Ascending aorta (tissue), 2 donors: ENCODE data around the gene P3H4. TPM values are rescaled to one million over a fixed set of nuclear protein-coding genes. Genes with fewer than 3 reads are reported as not detected.

Experiments
- DNase-seq, 2 donors: peaks; one replicate each; pipeline ENCODE4 v3.0.0-alpha.2; 2019; ENCODE audit warnings: low spot score in 2 of 2
- H3K27ac ChIP-seq, 2 donors: fragments of 200-600 bp; sonication (generic); one replicate each; pipeline ENCODE4 v1.5.1; 2016 to 2017; ENCODE audit warnings: mild to moderate bottlenecking in 1 of 2
- H3K27me3 ChIP-seq: fragments of 200-600 bp; sonication (generic); one replicate; pipeline ENCODE4 v1.5.1; 2017
- H3K36me3 ChIP-seq, 2 donors: fragments of 200-600 bp; sonication (generic); one replicate each; pipeline ENCODE4 v1.5.1; 2016
- H3K4me1 ChIP-seq, 2 donors: fragments of 200-600 bp; sonication (generic); one replicate each; pipeline ENCODE4 v1.5.1; 2016 to 2017; ENCODE audit warnings: mild to moderate bottlenecking in 1 of 2
- H3K4me3 ChIP-seq, 2 donors: fragments of 200-600 bp; sonication (generic); one replicate each; pipeline ENCODE4 v1.5.1; 2016 to 2017; ENCODE audit warnings: mild to moderate bottlenecking in 1 of 2
- H3K9me3 ChIP-seq, 2 donors: fragments of 200-600 bp; sonication (generic); one replicate each; pipeline ENCODE4 v1.5.1; 2016
- intact Hi-C: fragments of 100-400 bp; cut with DNase I; formaldehyde crosslinking; loops from one replicate; pipeline ENCODE4 v1.15.1; 2023
- total RNA-seq: library from RNA; depleted of rRNA; stranded (reverse); fragments of >200 nt; gene quantifications from one replicate; pipeline ENCODE4 v1.1.0, GENCODE V29; 2016
- TF ChIP-seq, protein P1 (sequence below), 3 experiments: fragments of 200-600 bp in 2 of 3; fragments of 450-650 bp in 1 of 3; sonication (generic) in 2 of 3; IDR thresholded peaks; one replicate each; pipeline ENCODE4 v1.5.1; 2016 to 2019; ENCODE audit warnings: antibody characterized with exemption in 3 of 3, mild to moderate bottlenecking in 1 of 3, moderate library complexity in 1 of 3

P3H4 gene
- total RNA-seq, 1 donor from 2014 or later, result 61.4 TPM

DNA sequence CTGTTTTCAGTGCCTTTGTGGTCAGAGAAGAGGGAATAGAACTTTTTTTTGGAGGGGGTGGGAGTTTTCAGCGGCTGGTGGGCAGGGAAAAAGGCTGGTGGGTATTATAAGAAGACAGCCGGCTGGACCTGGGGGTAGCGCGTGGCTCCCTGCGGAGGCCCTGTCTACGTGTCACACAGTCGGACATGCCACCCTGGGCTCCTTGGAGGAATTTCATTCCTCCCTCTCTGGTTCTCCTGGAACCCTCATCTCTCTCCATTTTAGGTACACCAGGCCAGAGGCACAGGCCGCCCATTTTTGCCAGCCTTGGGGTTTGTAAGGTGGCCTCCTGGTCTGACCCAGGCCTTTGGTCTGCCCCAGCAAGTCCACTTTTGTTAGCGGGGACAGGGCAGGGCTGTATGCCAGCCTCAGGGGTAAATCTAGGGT, 2.0 kb upstream of the P3H4 start:
- DNase-seq, result no peak
- Histone ChIP-seq H3K4me3 (peak overlapping the region; percentile 81 to 89), H3K36me3 (peaks cover 0 to 7% of the 10 kb centered on the region in 2 donors), H3K27me3 (no peaks in the 10 kb centered on the region), H3K4me1 (peaks cover 10 to 20% of the 10 kb centered on the region in 2 donors), H3K27ac (peak overlapping the region; percentile 77 to 87), H3K9me3 (no peaks in the 10 kb centered on the region)
- TF ChIP-seq, protein P1, sequence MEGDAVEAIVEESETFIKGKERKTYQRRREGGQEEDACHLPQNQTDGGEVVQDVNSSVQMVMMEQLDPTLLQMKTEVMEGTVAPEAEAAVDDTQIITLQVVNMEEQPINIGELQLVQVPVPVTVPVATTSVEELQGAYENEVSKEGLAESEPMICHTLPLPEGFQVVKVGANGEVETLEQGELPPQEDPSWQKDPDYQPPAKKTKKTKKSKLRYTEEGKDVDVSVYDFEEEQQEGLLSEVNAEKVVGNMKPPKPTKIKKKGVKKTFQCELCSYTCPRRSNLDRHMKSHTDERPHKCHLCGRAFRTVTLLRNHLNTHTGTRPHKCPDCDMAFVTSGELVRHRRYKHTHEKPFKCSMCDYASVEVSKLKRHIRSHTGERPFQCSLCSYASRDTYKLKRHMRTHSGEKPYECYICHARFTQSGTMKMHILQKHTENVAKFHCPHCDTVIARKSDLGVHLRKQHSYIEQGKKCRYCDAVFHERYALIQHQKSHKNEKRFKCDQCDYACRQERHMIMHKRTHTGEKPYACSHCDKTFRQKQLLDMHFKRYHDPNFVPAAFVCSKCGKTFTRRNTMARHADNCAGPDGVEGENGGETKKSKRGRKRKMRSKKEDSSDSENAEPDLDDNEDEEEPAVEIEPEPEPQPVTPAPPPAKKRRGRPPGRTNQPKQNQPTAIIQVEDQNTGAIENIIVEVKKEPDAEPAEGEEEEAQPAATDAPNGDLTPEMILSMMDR (IDR thresholded peaks at IDR 0.05), result no peak
- intact Hi-C loops, result loop anchor here (2.0 kb wide), 1 partner anchor 51 kb away; the partner anchor contains the start of gene KLHL11

DNA sequence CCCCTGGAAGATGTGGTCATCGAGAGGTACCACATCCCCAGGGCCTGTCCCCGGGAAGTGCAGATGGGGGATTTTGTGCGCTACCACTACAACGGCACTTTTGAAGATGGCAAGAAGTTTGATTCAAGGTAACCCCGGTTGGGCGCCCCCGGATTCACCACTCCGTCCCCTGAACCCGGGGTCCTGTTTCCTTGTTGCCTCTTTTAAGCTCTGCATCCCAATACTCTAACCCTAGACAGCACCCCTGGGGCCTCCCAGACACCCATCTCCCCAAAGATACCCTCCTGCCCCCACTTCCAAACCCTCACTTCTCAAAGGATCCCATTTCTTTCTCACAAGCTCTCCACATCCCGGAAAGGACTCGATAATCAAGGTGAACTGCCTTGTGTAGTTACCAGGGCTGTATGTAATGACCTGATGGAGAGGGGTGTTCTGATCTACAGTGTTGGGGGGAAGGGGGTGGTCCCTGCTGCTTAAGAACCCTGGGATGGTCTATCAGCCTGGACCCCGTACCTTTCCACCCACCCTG, 1.5 kb upstream of the P3H4 start:
- no peaks in the 10 kb centered on the region for H3K27me3 ChIP-seq
- H3K36me3 ChIP-seq, result peaks cover 0 to 5% of the 10 kb centered on the region in 2 donors
- H3K4me3 ChIP-seq, result peak overlapping the region; percentile 81 to 89
- peak overlapping the region; percentile 77 to 87 for H3K27ac ChIP-seq
- peaks cover 10 to 20% of the 10 kb centered on the region in 2 donors for H3K4me1 ChIP-seq
- intact Hi-C loops, result loop anchor here (2.0 kb wide), 1 partner anchor 52 kb away; the partner anchor contains the start of gene KLHL11
- H3K9me3 ChIP-seq, result no peaks in the 10 kb centered on the region
- no peak for DNase-seq
- TF ChIP-seq, protein P1 (IDR thresholded peaks at IDR 0.05), result no peak

DNA sequence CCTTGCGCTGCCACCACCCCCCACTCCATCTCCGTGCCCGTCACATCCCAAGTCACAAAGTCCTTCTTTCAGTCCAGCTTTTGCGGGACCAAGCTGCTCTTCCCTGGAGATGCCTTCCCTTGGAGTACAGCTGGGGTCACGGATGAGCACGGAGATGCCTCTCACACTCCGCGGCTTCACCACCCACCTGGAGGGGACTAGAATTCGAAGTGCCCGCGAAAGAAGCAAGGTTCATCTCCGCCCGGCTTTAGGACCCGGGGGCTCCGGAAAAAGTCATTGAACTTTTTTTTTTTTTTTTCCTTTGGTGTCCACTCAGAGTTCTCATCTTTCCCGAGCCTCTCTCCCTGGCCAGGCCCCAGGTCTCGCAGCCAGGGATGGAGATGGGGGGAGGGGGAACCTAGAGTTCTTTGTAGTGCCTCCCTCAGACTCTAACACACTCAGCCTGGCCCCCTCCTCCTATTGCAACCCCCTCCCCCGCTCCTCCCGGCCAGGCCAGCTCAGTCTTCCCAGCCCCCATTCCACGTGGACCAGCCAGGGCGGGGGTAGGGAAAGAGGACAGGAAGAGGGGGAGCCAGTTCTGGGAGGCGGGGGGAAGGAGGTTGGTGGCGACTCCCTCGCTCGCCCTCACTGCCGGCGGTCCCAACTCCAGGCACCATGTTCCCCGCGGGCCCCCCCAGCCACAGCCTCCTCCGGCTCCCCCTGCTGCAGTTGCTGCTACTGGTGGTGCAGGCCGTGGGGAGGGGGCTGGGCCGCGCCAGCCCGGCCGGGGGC, 817 bp upstream of the P3H4 start, which contains the start of gene FKBP10:
Gene FKBP10 (plus strand): TSS at position 624 of the 771 bp plus-strand sequence. CDS start 31 bp downstream, at position 655.
- intact Hi-C loops, result loop anchor here (1.0 to 2.0 kb wide), 2 partner anchors 52 to 107 kb away; partner anchors contain the start of gene KLHL11
- Histone ChIP-seq H3K27me3 (no peaks in the 10 kb centered on the region), H3K36me3 (peaks cover 0 to 3% of the 10 kb centered on the region in 2 donors), H3K4me1 (peaks cover 10 to 20% of the 10 kb centered on the region in 2 donors), H3K4me3 (peak within 1 kb of the TSS; percentile 81 to 89), H3K27ac (peak within 1 kb of the TSS; percentile 77 to 87), H3K9me3 (no peaks in the 10 kb centered on the region)
- TF ChIP-seq, protein P1 (IDR thresholded peaks at IDR 0.05), result no peak
- peak in 1 of 2 donors; percentile 84 for DNase-seq

DNA sequence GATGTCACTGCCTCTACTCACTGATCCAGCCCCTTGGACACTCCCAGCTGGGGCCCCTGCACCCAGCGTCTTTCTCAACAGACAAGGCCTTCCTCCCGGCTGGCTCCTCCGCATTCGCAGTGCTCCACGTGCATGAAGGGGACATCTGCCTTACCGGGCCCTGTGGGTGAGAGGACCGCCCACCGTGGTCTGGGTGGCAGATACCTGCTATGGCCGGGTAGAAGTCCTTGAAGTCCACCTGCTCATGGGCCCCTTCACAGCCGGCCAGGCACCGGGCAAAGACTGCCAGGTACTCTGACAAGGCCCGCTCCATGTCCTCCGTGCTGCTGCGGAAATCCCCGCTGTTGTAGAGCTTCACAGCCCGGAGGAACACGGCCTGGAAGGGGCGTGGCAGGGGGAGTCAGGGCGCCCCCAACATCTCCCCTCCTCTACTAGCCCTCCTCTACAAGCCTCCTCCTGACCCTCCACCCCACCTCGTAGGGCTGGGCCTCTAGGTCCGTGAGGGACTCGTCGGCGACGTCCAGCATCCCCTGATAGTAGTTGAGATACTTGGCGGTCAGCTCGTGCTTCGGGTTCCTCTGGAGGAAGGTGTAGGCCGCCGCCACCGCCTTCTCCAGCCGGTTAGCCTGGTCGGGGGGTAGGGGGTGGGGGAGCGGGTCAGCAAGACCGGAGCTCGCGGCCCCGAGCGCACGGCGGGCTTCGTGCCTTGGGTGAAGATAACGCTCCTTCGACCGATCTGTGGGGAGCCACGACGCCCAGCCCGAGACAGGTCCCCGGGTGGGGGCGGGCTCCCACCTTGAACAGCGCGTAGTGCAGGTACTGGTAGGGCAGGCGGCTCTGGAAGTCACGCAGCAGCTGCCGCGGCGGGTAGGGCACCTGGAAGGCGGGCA, 845 bp downstream of the P3H4 start:
- no peaks in the 10 kb centered on the region for H3K27me3 ChIP-seq
- TF ChIP-seq, protein P1 (IDR thresholded peaks at IDR 0.05), result no peak
- peak overlapping the region; percentile 81 to 89 for H3K4me3 ChIP-seq
- DNase-seq, result no peak
- no peaks in the 10 kb centered on the region for H3K9me3 ChIP-seq
- peak overlapping the region; percentile 56 to 87 for H3K27ac ChIP-seq
- intact Hi-C loops, result no loop called here
- peaks cover 10 to 20% of the 10 kb centered on the region in 2 donors for H3K4me1 ChIP-seq
- H3K36me3 ChIP-seq, result peaks cover 0 to 3% of the 10 kb centered on the region in 2 donors
